Fibroblast of mammary gland (primary cell): ENCODE measurements around the gene NDUFAB1.
"Not testable (repeated sequence)": the region's sequence is repeated elsewhere in the genome, so short reads cannot be mapped to it uniquely, and the experiment has no call there.

Experiments
- DNase-seq: peaks from one replicate; pipeline ENCODE4 v3.0.0-alpha.2; 2010; ENCODE audit warnings: low read depth
- H3K4me3 ChIP-seq: 2 replicates; pipeline ENCODE4 v1.5.1; 2011; ENCODE audit warnings: low read depth, mild to moderate bottlenecking, low read length, moderate library complexity; ENCODE audit not compliant: control insufficient read depth
- TF ChIP-seq, protein P1 (sequence below): conservative IDR thresholded peaks from 2 replicates; pipeline ENCODE4 v1.5.1; 2011; ENCODE audit warnings: low read depth, low read length, inconsistent platforms; ENCODE audit not compliant: control insufficient read depth, insufficient read depth

The NDUFAB1 gene

GRCh38 chr16:23584186-23585076, 11.7 kb downstream of the NDUFAB1 start:
- no peak overlapping the region for H3K4me3 ChIP-seq
- TF ChIP-seq, protein P1, sequence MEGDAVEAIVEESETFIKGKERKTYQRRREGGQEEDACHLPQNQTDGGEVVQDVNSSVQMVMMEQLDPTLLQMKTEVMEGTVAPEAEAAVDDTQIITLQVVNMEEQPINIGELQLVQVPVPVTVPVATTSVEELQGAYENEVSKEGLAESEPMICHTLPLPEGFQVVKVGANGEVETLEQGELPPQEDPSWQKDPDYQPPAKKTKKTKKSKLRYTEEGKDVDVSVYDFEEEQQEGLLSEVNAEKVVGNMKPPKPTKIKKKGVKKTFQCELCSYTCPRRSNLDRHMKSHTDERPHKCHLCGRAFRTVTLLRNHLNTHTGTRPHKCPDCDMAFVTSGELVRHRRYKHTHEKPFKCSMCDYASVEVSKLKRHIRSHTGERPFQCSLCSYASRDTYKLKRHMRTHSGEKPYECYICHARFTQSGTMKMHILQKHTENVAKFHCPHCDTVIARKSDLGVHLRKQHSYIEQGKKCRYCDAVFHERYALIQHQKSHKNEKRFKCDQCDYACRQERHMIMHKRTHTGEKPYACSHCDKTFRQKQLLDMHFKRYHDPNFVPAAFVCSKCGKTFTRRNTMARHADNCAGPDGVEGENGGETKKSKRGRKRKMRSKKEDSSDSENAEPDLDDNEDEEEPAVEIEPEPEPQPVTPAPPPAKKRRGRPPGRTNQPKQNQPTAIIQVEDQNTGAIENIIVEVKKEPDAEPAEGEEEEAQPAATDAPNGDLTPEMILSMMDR: no peak
- DNase-seq: no peak

GRCh38 chr16:23583271-23583670, 12.8 kb downstream of the NDUFAB1 start:
- not testable (repeated sequence) for H3K4me3 ChIP-seq, DNase-seq

DNA sequence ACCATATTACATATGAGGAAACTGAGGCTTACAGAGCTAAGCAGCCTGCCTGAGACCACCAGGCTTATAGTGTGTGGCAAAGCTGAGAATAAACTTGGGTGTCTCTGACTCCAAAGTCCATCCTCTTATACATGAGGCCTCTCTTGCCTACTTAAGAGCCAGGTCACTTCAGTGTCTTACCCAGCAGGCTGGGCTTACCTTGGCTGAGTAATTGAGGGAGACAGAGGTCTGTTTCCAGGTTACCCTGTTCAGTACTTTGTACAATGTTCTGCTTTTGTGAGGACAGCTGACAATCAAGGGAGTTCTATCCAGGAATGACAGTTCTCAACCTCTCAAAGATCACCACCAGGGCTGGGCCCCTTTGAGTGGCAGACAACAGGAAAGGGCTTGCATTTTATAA, 14.4 kb downstream of the NDUFAB1 start:
- H3K4me3 ChIP-seq: no peak overlapping the region
- DNase-seq: no peak
- TF ChIP-seq, protein P1: no peak

DNA sequence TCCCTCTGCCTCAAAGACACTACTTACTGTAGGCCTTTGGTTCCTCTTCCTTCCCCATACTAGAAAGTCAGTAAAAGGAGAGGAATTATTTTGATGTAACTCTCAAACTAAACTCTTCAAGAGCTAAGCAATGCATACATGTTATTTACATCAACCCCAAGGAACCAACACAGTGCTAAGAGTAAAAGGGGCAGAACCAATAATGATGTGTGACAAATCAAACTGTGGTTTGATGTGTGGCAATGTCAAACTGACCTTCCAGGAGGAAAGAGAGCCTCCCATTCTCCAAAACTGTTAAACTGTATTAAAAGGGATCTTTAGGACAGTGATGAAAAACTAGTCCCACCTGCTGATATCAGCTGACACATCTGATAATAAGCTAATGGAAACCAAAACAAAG, 15.7 kb downstream of the NDUFAB1 start:
- TF ChIP-seq, protein P1: no peak

DNA sequence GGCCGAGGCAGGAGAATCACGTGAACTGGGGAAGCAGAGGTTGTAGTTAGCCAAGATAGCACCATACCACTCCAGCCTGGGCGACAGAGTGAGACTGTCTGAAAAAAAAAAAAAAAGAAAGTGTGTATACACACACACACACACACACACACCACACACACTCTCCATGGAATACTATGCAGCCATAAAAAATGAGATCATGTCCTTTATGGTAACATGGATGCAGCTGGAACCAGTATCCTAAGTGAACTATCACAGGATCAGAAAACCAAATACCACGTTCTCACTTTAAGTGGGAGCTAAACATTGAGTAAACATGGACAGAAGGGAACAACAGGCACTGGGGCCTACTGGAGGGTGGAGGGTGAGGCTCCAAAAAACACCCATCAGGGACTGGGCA, 16.7 kb downstream of the NDUFAB1 start:
- no peak for DNase-seq
- TF ChIP-seq, protein P1: no peak
- no peak overlapping the region for H3K4me3 ChIP-seq

More for the DNA sequence above, 15.7 kb downstream of the NDUFAB1 start:
- H3K4me3 ChIP-seq: no peak overlapping the region
- DNase-seq: no peak

- H3K4me3 ChIP-seq: no peak overlapping the region
- TF ChIP-seq, protein P1: no peak
- peak; percentile 23 for DNase-seq
These were observed 17.9 kb downstream of the NDUFAB1 start for GRCh38 chr16:23578101-23578830.

DNA sequence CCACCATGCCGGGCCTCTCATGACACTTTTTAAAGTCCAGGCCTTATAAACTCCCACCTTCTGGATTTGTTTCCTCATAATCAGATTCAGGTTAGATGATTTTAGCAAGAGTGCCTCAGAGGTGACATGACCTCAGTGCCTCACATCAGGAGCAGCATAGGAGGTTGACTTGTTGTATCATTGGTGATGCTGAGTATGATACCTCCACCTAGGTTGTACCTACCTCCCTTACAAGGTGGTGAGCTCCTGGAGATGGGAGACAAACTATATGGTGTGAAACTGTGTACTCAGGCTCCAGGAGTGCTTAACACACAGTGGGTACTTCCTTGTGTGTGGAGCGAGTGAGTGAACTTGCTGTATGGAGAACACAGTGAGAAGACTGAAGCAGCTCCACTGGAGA, 18.6 kb downstream of the NDUFAB1 start:
- TF ChIP-seq, protein P1: no peak
- no peak for DNase-seq
- no peak overlapping the region for H3K4me3 ChIP-seq
